ENCODE data around the gene PODXL.

GRCh38 chr7:131536361-131536849, 20.0 kb downstream of the PODXL start:
- no peak for TF ChIP-seq POLR2AphosphoS5 (IDR thresholded peaks at IDR 0.05; ENCODE audit: insufficient read depth, low read depth, low read length)
- TF ChIP-seq CTCF (IDR thresholded peaks at IDR 0.05; ENCODE audit: extremely low read depth in 1 of 2, insufficient read depth in 1 of 2, low read depth in 1 of 2, low read length in 2 of 2) = no peak
- TF ChIP-seq EZH2 (IDR thresholded peaks at IDR 0.05; ENCODE audit: borderline replicate concordance, low read depth, low read length, severe bottlenecking) = no peak
- no peak for TF ChIP-seq POLR2A (IDR thresholded peaks at IDR 0.05; ENCODE audit: low read depth, low read length)
- TF ChIP-seq JUN (IDR thresholded peaks at IDR 0.05; ENCODE audit: borderline replicate concordance, insufficient read depth, insufficient read length, low read depth) = no peak
- TF ChIP-seq MYC (IDR thresholded peaks at IDR 0.05; ENCODE audit: low read depth, low read length) = no peak
- TF ChIP-seq FOS (IDR thresholded peaks at IDR 0.05; ENCODE audit: borderline replicate concordance, insufficient read depth, low read length) = no peak
- no peak for TF ChIP-seq MAX (IDR thresholded peaks at IDR 0.05; ENCODE audit: insufficient read depth, insufficient read length)

Data from endothelial cell of umbilical vein (primary cell).